Activated CD4-positive, alpha-beta T cell treated with anti-CD3 and anti-CD28 coated beads, Interleukin-2, amount 10 ng/mL, durations not matched to agents 24 days and 14 days (primary cell): Measurements from ENCODE around the gene SRGAP1. TPM values are rescaled to one million over a fixed set of nuclear protein-coding genes. Genes with fewer than 3 reads are reported as not detected.

ENCODE experiments used
- DNase-seq: peaks from one replicate; pipeline ENCODE4 v3.0.0; 2022
- H3K27ac Mint-ChIP-seq: one replicate; pipeline ENCODE4 v1.8.0; 2022; ENCODE audit warnings: mild to moderate bottlenecking, mixed read lengths
- H3K27me3 Mint-ChIP-seq: one replicate; pipeline ENCODE4 v1.8.0; 2022; ENCODE audit warnings: mixed read lengths
- H3K36me3 Mint-ChIP-seq: one replicate; pipeline ENCODE4 v1.8.0; 2022; ENCODE audit warnings: low read depth, mild to moderate bottlenecking, mixed read lengths
- H3K4me1 Mint-ChIP-seq: one replicate; pipeline ENCODE4 v1.8.0; 2021; ENCODE audit warnings: mixed read lengths
- H3K4me3 Mint-ChIP-seq: one replicate; pipeline ENCODE4 v1.8.0; 2022; ENCODE audit warnings: mild to moderate bottlenecking, moderate library complexity, mixed read lengths
- H3K9me3 Mint-ChIP-seq: one replicate; pipeline ENCODE4 v1.8.0; 2021; ENCODE audit warnings: mixed read lengths
- intact Hi-C: fragments of 100-400 bp; cut with micrococcal nuclease; formaldehyde crosslinking; loops from one replicate; pipeline ENCODE4 v1.15.1; 2023
- total RNA-seq: library from RNA; stranded (reverse); gene quantifications from 2 replicates; pipeline ENCODE4 v1.2.3, GENCODE V29; 2022

Gene SRGAP1
- total RNA-seq, 1 donor from 2014 or later: 0.16 TPM

GRCh38 chr12:63912651-63913050 is 68.2 kb downstream of the SRGAP1 start:
- Mint-ChIP-seq H3K4me3 (no peak overlapping the region), H3K27me3 (no peaks in the 10 kb centered on the region), H3K36me3 (no peaks in the 10 kb centered on the region), H3K4me1 (no peaks in the 10 kb centered on the region), H3K27ac (no peak overlapping the region), H3K9me3 (no peaks in the 10 kb centered on the region)
- intact Hi-C loops: no loop called here
- DNase-seq: no peak

- Mint-ChIP-seq H3K36me3 (no peaks in the 10 kb centered on the region), H3K27ac (no peak overlapping the region), H3K4me3 (no peak overlapping the region), H3K9me3 (no peaks in the 10 kb centered on the region), H3K4me1 (no peaks in the 10 kb centered on the region), H3K27me3 (no peaks in the 10 kb centered on the region)
- intact Hi-C loops: no loop called here
- no peak for DNase-seq
Observed at GRCh38 chr12:63913929-63914328, 69.4 kb downstream of the SRGAP1 start.

DNA sequence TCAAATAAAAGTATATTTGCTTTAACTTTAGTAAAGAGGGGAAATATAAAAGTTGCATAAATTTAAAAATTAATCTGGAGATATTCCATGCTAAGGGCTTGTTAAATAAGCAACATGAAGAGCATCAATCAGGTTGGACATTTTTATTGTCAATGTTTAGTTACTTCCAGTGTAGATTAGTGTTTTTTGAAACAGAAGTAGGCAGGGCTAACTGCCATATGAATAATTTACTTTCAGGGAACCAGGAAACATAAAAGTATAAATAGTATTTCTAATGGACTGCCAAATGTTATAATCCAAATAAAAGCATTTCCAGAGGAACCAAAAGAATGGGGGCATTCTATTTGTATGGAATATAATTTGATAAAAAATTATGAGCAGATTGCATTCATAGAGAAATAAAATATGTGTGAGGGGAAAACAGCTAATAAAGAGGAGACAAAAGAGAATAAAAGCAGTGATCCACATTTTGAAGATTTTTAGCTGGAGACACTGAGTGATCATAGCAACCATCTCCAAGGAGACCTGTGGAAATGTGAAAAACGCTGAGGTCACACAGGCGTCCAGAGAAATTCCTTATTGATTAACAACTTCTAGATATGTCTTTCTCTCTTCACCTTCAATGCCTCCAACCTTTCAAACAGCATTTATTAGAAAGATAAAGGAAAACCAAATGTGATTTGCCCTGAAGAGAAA is 70.8 kb downstream of the SRGAP1 start:
- no peak overlapping the region for H3K4me3 Mint-ChIP-seq
- H3K9me3 Mint-ChIP-seq: no peaks in the 10 kb centered on the region
- H3K36me3 Mint-ChIP-seq: no peaks in the 10 kb centered on the region
- H3K4me1 Mint-ChIP-seq: no peaks in the 10 kb centered on the region
- DNase-seq: no peak
- no peak overlapping the region for H3K27ac Mint-ChIP-seq
- H3K27me3 Mint-ChIP-seq: no peaks in the 10 kb centered on the region
- intact Hi-C loops: no loop called here

- no peaks in the 10 kb centered on the region for H3K36me3 Mint-ChIP-seq
- intact Hi-C loops: no loop called here
- no peak for DNase-seq
- no peak overlapping the region for H3K4me3 Mint-ChIP-seq
- no peaks in the 10 kb centered on the region for H3K4me1 Mint-ChIP-seq
- no peaks in the 10 kb centered on the region for H3K27me3 Mint-ChIP-seq
- no peaks in the 10 kb centered on the region for H3K9me3 Mint-ChIP-seq
- H3K27ac Mint-ChIP-seq: no peak overlapping the region
Observed at GRCh38 chr12:63916561-63917476, 72.3 kb downstream of the SRGAP1 start.

DNA sequence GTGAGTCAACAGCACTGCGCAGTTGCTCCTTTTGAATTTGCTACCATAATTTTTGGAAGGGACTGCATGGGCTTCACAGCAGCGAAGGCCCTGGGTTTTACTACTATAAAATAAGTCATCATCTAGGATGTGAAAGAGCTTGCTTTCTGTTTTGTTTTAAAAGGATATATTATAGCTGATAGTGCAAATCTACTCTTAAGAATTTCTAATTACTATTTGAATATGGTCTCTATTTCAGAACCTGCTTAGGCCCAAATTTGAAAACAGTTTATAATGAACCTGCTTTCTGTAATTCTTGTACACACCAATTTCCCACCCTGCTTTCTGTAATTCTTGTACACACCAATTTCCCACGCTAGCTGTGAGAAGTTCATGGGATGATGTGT is 73.0 kb downstream of the SRGAP1 start:
- Mint-ChIP-seq H3K4me1 (no peaks in the 10 kb centered on the region), H3K36me3 (no peaks in the 10 kb centered on the region), H3K4me3 (no peak overlapping the region), H3K27me3 (no peaks in the 10 kb centered on the region), H3K27ac (no peak overlapping the region), H3K9me3 (no peaks in the 10 kb centered on the region)
- intact Hi-C loops: no loop called here
- no peak for DNase-seq

DNA sequence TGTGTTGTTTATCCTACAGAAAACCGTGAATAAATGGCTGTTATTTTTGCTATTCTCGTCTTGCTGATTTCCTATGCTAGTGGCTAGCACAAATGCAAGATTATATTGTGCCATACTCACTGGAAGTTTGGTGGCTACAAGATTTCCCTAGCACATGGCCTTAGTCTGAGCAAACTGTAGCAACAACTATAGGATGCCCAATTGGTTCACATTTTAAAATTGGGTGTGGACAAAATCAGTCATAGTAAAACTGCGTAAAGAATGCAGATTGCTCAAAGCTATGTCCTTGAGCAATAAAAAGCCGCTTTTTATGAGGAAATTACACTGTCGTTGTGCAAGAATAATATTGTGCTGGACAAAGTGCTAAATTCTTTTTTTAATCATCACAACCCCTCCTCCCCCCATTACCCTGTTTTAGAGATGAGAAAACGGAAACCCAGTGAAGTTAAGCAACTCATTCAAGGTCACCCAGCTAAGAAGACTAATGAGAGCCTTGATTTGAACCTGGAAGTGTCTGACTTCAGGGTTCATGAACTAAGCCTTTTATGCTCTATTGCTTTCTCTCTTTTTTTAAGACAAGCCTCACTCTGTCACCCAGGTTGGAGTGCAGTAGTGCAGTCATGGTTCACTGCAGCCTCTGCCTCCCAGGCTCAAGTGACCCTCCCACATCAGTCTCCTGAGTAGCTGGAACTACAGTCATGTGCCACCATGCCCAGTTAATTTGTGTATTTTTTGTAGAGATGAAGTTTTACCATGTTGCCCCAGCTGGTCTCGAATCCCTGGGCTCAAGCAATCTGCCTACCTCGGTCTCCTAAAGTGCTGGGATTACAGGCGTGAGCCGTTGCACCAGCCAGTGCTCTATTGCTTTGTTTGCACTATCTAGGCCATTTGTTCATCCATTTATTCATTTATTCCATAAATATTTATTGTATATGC is 73.6 kb downstream of the SRGAP1 start:
- H3K9me3 Mint-ChIP-seq: no peaks in the 10 kb centered on the region
- no peaks in the 10 kb centered on the region for H3K27me3 Mint-ChIP-seq
- H3K4me3 Mint-ChIP-seq: no peak overlapping the region
- H3K27ac Mint-ChIP-seq: no peak overlapping the region
- no peak for DNase-seq
- H3K36me3 Mint-ChIP-seq: no peaks in the 10 kb centered on the region
- H3K4me1 Mint-ChIP-seq: no peaks in the 10 kb centered on the region
- intact Hi-C loops: no loop called here

DNA sequence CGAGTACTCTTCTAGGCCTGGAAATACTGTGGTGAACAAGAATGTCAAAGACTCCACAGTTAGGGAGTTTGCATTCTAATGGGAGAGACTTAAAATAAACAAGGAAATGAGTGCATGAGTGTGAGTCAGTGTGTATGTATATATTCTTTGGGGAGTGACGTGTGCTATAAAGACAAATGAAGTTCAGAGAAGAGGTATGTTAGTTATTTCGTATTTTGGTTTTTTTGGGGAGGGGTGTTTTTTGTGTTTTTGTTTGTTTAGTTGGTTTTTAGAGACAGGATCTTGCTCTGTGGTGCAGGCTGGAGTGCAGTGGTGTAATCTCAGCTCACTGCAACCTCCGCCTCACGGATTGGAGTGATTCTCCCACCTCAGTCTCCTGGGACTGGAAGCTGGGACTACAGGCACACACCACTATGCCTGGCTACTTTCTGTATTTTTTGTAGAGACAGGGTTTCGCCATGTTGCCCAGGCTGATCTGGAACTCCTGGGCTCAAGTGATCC is 74.3 kb downstream of the SRGAP1 start:
- intact Hi-C loops: no loop called here
- H3K27ac Mint-ChIP-seq: no peak overlapping the region
- no peaks in the 10 kb centered on the region for H3K9me3 Mint-ChIP-seq
- no peaks in the 10 kb centered on the region for H3K36me3 Mint-ChIP-seq
- DNase-seq: no peak
- no peaks in the 10 kb centered on the region for H3K27me3 Mint-ChIP-seq
- no peak overlapping the region for H3K4me3 Mint-ChIP-seq
- no peaks in the 10 kb centered on the region for H3K4me1 Mint-ChIP-seq

GRCh38 chr12:63919756-63920155 is 75.3 kb downstream of the SRGAP1 start:
- no peaks in the 10 kb centered on the region for H3K9me3 Mint-ChIP-seq
- H3K4me3 Mint-ChIP-seq: no peak overlapping the region
- intact Hi-C loops: no loop called here
- H3K27ac Mint-ChIP-seq: no peak overlapping the region
- no peaks in the 10 kb centered on the region for H3K36me3 Mint-ChIP-seq
- DNase-seq: no peak
- no peaks in the 10 kb centered on the region for H3K4me1 Mint-ChIP-seq
- no peaks in the 10 kb centered on the region for H3K27me3 Mint-ChIP-seq

GRCh38 chr12:63921157-63921556 is 76.7 kb downstream of the SRGAP1 start:
- no peak overlapping the region for H3K4me3 Mint-ChIP-seq
- no peaks in the 10 kb centered on the region for H3K27me3 Mint-ChIP-seq
- H3K4me1 Mint-ChIP-seq: no peaks in the 10 kb centered on the region
- no peak overlapping the region for H3K27ac Mint-ChIP-seq
- DNase-seq: no peak
- H3K36me3 Mint-ChIP-seq: no peaks in the 10 kb centered on the region
- no peaks in the 10 kb centered on the region for H3K9me3 Mint-ChIP-seq
- intact Hi-C loops: no loop called here

DNA sequence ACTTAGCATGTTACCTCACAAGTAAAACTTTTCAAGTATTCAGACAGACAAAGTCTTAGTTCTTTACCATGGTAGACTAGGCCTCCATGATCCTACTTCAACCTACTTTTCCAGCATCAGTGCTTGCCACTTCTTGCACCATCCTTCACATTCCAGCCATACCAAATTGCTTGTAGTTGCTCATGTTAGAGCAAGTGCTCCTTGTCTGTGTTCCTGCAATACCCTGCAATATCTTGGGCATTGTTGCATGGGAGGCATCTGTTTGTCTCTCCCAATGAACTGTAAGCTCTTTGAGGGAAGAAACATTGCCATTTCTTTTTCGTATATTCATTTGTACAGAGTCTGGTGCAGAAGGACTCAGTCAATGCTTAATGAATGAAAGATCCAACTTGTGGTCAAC is 78.0 kb downstream of the SRGAP1 start:
- no peak for DNase-seq
- no peak overlapping the region for H3K4me3 Mint-ChIP-seq
- no peaks in the 10 kb centered on the region for H3K27me3 Mint-ChIP-seq
- intact Hi-C loops: no loop called here
- no peaks in the 10 kb centered on the region for H3K36me3 Mint-ChIP-seq
- H3K9me3 Mint-ChIP-seq: no peaks in the 10 kb centered on the region
- H3K27ac Mint-ChIP-seq: no peak overlapping the region
- H3K4me1 Mint-ChIP-seq: no peaks in the 10 kb centered on the region

DNA sequence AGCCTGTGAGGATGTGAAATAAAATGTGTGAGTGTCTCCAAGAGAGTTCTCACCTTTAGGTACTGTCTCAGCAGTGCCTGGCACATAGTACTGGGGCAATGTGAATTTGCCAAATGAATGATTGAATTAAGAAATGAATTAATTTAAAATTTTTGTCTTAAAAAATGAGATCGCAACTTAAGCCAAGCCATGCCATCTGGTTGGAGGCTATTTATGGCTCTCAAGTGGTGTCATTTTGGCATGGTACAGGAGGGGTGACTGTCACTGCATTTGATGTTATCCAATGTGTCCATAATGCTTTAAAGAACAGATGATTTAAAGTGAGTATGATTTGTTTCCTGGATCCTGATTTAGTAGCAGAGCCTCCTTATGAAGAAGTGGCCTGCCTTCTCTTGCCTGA is 80.3 kb downstream of the SRGAP1 start:
- H3K4me3 Mint-ChIP-seq: no peak overlapping the region
- no peak for DNase-seq
- H3K36me3 Mint-ChIP-seq: no peaks in the 10 kb centered on the region
- H3K9me3 Mint-ChIP-seq: no peaks in the 10 kb centered on the region
- intact Hi-C loops: no loop called here
- no peaks in the 10 kb centered on the region for H3K4me1 Mint-ChIP-seq
- no peak overlapping the region for H3K27ac Mint-ChIP-seq
- H3K27me3 Mint-ChIP-seq: no peaks in the 10 kb centered on the region

DNA sequence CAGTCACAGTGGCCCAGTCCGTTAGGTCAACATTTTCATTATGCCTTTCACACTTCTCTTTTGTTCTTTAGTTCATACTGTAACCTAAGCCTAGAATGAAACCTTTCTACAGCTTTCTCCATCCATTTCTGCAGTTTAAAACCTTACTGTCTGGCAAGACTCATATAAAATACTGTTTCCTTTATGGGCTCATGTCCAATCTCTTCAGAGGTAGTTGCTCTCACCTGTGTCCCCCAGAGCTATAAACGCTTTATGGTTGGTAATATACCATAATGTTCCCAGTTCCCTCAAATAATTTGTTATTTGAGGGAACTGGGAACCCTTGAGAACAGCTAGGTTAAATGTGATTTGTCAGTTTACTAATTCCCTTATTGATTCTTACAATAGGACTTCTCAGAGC is 83.0 kb downstream of the SRGAP1 start:
- Mint-ChIP-seq H3K4me1 (no peaks in the 10 kb centered on the region), H3K4me3 (no peak overlapping the region), H3K27me3 (no peaks in the 10 kb centered on the region), H3K36me3 (no peaks in the 10 kb centered on the region), H3K9me3 (no peaks in the 10 kb centered on the region), H3K27ac (no peak overlapping the region)
- no peak for DNase-seq
- intact Hi-C loops: no loop called here

DNA sequence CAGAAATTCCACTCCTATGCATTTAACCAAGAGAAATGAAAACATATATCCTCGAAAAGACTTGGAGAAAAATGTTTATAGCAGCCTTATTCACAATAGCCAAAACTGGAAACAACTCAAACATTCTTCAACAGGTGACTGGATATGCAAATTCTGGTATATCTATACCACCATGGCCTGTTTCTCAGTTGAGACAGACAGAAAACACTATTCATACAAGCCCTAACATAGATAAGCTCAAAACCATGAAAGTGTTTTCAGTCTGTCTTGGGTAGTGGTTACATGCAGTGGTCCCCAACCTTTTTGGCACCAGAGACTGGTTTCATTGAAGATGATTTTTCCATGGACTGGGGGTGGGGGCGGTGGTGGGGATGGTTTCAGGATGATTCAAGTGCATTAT is 83.8 kb downstream of the SRGAP1 start:
- H3K9me3 Mint-ChIP-seq: no peaks in the 10 kb centered on the region
- H3K4me1 Mint-ChIP-seq: no peaks in the 10 kb centered on the region
- intact Hi-C loops: no loop called here
- H3K4me3 Mint-ChIP-seq: no peak overlapping the region
- H3K27me3 Mint-ChIP-seq: no peaks in the 10 kb centered on the region
- no peaks in the 10 kb centered on the region for H3K36me3 Mint-ChIP-seq
- no peak for DNase-seq
- H3K27ac Mint-ChIP-seq: no peak overlapping the region

- no peak overlapping the region for H3K27ac Mint-ChIP-seq
- H3K4me1 Mint-ChIP-seq: no peaks in the 10 kb centered on the region
- peaks cover 2% of the 10 kb centered on the region for H3K27me3 Mint-ChIP-seq
- intact Hi-C loops: no loop called here
- H3K9me3 Mint-ChIP-seq: no peaks in the 10 kb centered on the region
- DNase-seq: no peak
- H3K4me3 Mint-ChIP-seq: no peak overlapping the region
- no peaks in the 10 kb centered on the region for H3K36me3 Mint-ChIP-seq
Observed at GRCh38 chr12:63929426-63929825, 84.9 kb downstream of the SRGAP1 start.
